ENCODE measurements around the gene VAV2.

VAV2 gene

DNA sequence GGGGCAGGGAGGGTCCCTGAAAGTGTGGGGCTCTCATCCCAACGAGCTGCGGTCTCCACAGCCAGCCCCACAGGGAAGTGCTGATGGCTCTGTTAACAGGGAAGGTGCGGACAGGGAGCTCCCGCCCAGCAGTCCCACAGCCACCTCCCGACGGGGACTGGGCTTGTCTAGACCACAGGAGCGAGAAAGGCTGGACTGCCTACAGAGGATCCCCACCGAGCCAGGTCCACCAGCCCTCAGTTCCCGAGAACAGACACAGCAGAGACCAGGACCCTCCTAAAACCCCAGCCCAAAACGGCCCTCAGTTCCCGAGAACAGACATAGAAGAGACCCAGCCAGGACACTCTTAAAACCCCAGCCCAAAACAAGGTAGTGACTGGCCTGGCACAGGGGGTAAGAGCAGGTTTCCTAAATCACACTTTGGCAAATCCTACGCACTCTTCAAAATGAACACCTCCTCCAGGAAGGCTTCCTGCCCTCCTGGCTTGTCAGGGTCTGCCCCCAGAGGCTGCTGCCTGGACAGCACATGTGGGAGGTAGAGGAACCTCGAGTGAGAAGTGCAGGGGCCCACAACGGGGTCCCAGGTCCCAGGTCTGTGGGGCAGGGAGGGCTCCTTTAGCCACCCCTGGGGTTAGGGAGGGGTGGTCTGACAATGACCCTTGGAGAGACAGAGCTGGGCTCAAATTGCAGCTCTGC is 167.9 kb downstream of the VAV2 start:
- ChIA-PET POLR2A (no interaction called here), CTCF (no interaction called here)
- Histone ChIP-seq H3K4me1 (ENCODE audit: control extremely low read depth in 1 of 4, control insufficient read depth in 4 of 4, insufficient read depth in 4 of 4, low read length in 3 of 4) (peaks cover 0 to 3% (median 0%) of the 10 kb centered on the region in 4 experiments), H3K36me3 (ENCODE audit: control insufficient read depth in 4 of 4, insufficient read depth in 4 of 4, low read length in 3 of 4) (no peaks in the 10 kb centered on the region), H3K9me3 (ENCODE audit: control extremely low read depth in 1 of 5, control insufficient read depth in 4 of 5, insufficient read depth in 2 of 5, low read depth in 1 of 5, low read length in 4 of 5) (no peaks in the 10 kb centered on the region), H3K4me3 (ENCODE audit: control insufficient read depth in 1 of 7, extremely low read depth in 1 of 7, insufficient read depth in 4 of 7, low read depth in 2 of 7, low read length in 6 of 7) (no peak overlapping the region), H3K27ac (ENCODE audit: insufficient read depth in 1 of 2, low read depth in 1 of 2, low read length in 2 of 2, poor library complexity in 1 of 2, severe bottlenecking in 2 of 2) (no peak overlapping the region), H3K27me3 (replicated peaks in 2 of 5; ENCODE audit: control insufficient read depth in 4 of 5, insufficient read depth in 5 of 5, low read length in 4 of 5) (no peaks in the 10 kb centered on the region)
- DNase-seq: no peak
- WGBS (ENCODE audit: insufficient coverage): 95% methylated on average over 13 of the region's 14 CpGs

DNA sequence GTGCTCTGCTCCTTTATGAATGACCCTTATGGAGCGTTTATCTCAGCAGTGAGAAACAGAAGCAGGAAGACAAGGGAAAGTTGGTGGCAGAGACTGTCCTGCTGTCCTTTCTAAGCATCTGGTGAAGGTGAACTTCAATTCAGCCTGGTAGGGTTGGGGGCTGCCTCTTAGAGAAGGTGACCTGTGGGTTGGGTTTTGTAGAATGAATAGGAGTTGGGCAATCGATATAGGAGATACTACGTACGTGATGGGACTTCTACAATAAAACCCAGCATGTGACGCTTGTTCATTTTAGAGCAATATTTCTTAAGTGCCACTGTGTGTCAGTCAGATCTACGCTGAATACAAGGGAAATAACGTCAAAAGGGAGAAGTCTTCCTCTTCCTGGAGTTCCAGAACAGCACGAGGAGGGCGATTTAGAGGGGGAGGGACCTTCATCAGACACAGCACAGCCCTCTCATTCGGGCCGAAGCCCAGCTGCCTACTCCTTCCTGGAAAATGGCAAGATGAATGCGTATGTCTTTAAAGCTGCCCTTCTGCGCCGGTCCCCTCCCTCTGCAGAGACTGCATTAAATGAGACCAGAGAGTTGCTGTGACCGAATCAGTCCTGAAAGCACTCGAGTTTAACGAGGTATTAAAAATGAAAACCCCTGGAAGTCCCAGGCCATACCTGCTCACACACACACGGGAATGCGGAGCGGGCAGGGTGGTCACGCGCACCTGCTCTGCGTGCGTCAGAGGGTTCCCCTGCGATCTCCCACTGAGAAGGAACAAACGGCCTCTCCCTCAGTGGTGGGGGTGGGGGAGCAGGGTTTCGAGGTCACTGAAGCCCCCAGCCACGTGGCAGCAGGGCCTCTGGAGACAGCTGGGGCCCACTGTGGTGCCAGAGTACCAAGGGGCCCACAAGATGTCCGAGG is 168.7 kb downstream of the VAV2 start:
- Histone ChIP-seq H3K27ac (ENCODE audit: insufficient read depth in 1 of 2, low read depth in 1 of 2, low read length in 2 of 2, poor library complexity in 1 of 2, severe bottlenecking in 2 of 2) (no peak overlapping the region), H3K36me3 (ENCODE audit: control insufficient read depth in 4 of 4, insufficient read depth in 4 of 4, low read length in 3 of 4) (no peaks in the 10 kb centered on the region), H3K4me3 (ENCODE audit: control insufficient read depth in 1 of 7, extremely low read depth in 1 of 7, insufficient read depth in 4 of 7, low read depth in 2 of 7, low read length in 6 of 7) (no peak overlapping the region), H3K27me3 (replicated peaks in 2 of 5; ENCODE audit: control insufficient read depth in 4 of 5, insufficient read depth in 5 of 5, low read length in 4 of 5) (no peaks in the 10 kb centered on the region), H3K4me1 (ENCODE audit: control extremely low read depth in 1 of 4, control insufficient read depth in 4 of 4, insufficient read depth in 4 of 4, low read length in 3 of 4) (peaks cover 0 to 3% (median 0%) of the 10 kb centered on the region in 4 experiments), H3K9me3 (ENCODE audit: control extremely low read depth in 1 of 5, control insufficient read depth in 4 of 5, insufficient read depth in 2 of 5, low read depth in 1 of 5, low read length in 4 of 5) (no peaks in the 10 kb centered on the region)
- no peak for DNase-seq
- ChIA-PET POLR2A (no interaction called here), CTCF (no interaction called here)
- 76% methylated on average over 26 of the region's 29 CpGs for WGBS (ENCODE audit: insufficient coverage)

DNA sequence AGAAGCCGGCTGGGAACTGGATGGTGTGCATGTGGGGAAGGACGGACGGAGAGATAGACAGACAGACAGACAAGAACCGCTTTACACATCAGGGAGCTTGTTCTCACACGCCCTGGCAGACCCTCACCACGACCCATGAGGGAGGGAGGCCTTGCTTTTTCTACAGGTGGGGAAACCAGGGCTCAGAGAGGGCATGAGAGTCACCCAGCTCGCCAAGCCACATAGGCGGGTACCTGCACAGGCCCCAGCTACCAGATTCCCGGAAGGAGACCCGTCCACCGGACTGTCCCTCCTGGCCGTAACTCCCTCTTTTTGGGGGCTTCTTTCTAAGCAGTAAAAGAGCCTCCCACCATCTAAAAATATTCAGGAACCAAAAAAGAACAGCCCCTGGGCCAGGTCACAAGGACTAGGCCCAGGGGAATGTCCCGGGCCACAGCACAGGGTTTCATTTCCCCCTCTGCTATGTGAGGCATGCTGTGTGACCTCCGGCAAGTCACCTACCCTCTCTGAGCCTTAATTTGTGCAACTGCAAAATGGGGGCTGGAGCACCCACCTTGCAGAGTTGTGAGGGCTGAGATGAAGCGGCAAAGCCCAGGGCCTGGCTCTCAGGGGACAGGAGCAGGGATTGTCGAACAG is 169.6 kb downstream of the VAV2 start:
- no peaks in the 10 kb centered on the region for H3K9me3 ChIP-seq (ENCODE audit: control extremely low read depth in 1 of 5, control insufficient read depth in 4 of 5, insufficient read depth in 2 of 5, low read depth in 1 of 5, low read length in 4 of 5)
- no peaks in the 10 kb centered on the region for H3K27me3 ChIP-seq (replicated peaks in 2 of 5; ENCODE audit: control insufficient read depth in 4 of 5, insufficient read depth in 5 of 5, low read length in 4 of 5)
- H3K27ac ChIP-seq (ENCODE audit: insufficient read depth in 1 of 2, low read depth in 1 of 2, low read length in 2 of 2, poor library complexity in 1 of 2, severe bottlenecking in 2 of 2): no peak overlapping the region
- peak in 1 of 3 donors; percentile 2 for DNase-seq
- H3K36me3 ChIP-seq (ENCODE audit: control insufficient read depth in 4 of 4, insufficient read depth in 4 of 4, low read length in 3 of 4): no peaks in the 10 kb centered on the region
- ChIA-PET CTCF (no interaction called here), POLR2A (no interaction called here)
- no peak overlapping the region for H3K4me3 ChIP-seq (ENCODE audit: control insufficient read depth in 1 of 7, extremely low read depth in 1 of 7, insufficient read depth in 4 of 7, low read depth in 2 of 7, low read length in 6 of 7)
- 95% methylated on average over 9 of the region's 16 CpGs for WGBS (ENCODE audit: insufficient coverage)
- H3K4me1 ChIP-seq (ENCODE audit: control extremely low read depth in 1 of 4, control insufficient read depth in 4 of 4, insufficient read depth in 4 of 4, low read length in 3 of 4): peaks cover 0 to 3% (median 0%) of the 10 kb centered on the region in 4 experiments

DNA sequence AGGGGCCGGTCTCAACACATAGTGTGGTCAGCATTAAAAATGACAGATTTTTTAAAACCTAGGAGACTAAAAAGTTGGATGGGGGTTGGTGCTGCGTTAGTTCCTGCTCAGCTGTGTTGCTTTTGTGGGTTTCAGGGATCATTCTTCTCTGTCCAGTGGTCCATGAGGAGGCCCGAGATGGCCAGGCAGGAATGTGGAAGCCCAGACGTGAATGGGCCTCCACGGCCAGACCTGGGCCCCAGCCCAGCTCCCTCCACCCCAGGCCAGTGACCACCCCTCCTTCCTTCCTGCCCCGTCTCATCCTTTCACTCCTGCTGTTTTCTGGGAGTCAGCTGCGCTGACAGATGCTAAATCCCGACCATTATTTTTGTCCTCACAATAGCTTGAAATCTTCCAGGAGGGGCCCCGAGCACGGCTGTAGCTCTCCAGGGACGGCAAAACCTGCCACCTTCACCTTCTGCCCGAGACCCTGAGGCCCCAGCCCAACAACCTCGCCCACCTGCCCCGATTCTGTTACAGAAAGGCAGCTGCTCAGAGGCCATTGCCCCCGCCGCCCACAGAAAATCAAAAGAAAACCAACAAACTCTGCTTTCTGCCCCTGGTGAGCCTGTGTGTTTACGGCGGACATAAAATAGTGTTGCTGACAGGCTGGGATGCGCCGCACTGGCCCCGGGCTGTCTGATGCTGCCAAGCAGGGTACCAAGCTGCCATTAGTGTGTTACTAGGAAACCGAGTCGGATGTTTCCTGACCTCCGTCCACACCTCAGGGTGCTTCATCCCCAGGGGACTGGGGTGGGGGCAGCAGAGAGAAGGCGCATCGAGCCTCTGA is 170.3 kb downstream of the VAV2 start:
- H3K4me1 ChIP-seq (ENCODE audit: control extremely low read depth in 1 of 4, control insufficient read depth in 4 of 4, insufficient read depth in 4 of 4, low read length in 3 of 4): peaks cover 0 to 3% (median 0%) of the 10 kb centered on the region in 4 experiments
- no peak overlapping the region for H3K4me3 ChIP-seq (ENCODE audit: control insufficient read depth in 1 of 7, extremely low read depth in 1 of 7, insufficient read depth in 4 of 7, low read depth in 2 of 7, low read length in 6 of 7)
- H3K36me3 ChIP-seq (ENCODE audit: control insufficient read depth in 4 of 4, insufficient read depth in 4 of 4, low read length in 3 of 4): no peaks in the 10 kb centered on the region
- WGBS (ENCODE audit: insufficient coverage): 91% methylated on average over 24 of the region's 26 CpGs
- ChIA-PET CTCF (no interaction called here), POLR2A (no interaction called here)
- no peaks in the 10 kb centered on the region for H3K9me3 ChIP-seq (ENCODE audit: control extremely low read depth in 1 of 5, control insufficient read depth in 4 of 5, insufficient read depth in 2 of 5, low read depth in 1 of 5, low read length in 4 of 5)
- no peak overlapping the region for H3K27ac ChIP-seq (ENCODE audit: insufficient read depth in 1 of 2, low read depth in 1 of 2, low read length in 2 of 2, poor library complexity in 1 of 2, severe bottlenecking in 2 of 2)
- H3K27me3 ChIP-seq (replicated peaks in 2 of 5; ENCODE audit: control insufficient read depth in 4 of 5, insufficient read depth in 5 of 5, low read length in 4 of 5): no peaks in the 10 kb centered on the region
- peak in 1 of 3 donors; percentile 2 for DNase-seq

DNA sequence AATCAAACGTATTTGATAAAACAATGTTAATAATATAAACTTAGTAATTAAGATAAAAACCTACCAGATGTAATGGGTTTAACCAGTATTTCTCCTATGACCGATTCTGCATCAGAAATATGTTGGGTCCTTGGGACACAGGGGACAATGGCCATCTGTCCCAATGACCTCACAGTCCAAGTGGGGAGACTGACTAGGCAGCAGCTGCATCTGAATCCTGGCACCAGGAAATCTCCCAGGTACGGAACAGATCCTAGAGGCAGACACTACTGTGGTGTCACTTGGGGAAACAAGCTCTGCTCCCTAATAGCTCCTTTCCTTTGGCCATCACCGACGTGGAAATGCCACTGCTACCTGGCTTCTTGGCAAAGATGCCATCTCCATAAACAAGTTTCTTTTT is 172.2 kb downstream of the VAV2 start:
- H3K36me3 ChIP-seq (ENCODE audit: control insufficient read depth in 4 of 4, insufficient read depth in 4 of 4, low read length in 3 of 4): no peaks in the 10 kb centered on the region
- 93% methylated on average over 4 of the region's 5 CpGs for WGBS (ENCODE audit: insufficient coverage)
- peaks cover 0 to 3% (median 0%) of the 10 kb centered on the region in 4 experiments for H3K4me1 ChIP-seq (ENCODE audit: control extremely low read depth in 1 of 4, control insufficient read depth in 4 of 4, insufficient read depth in 4 of 4, low read length in 3 of 4)
- no peaks in the 10 kb centered on the region for H3K27me3 ChIP-seq (replicated peaks in 2 of 5; ENCODE audit: control insufficient read depth in 4 of 5, insufficient read depth in 5 of 5, low read length in 4 of 5)
- DNase-seq: no peak
- H3K9me3 ChIP-seq (ENCODE audit: control extremely low read depth in 1 of 5, control insufficient read depth in 4 of 5, insufficient read depth in 2 of 5, low read depth in 1 of 5, low read length in 4 of 5): no peaks in the 10 kb centered on the region
- H3K27ac ChIP-seq (ENCODE audit: insufficient read depth in 1 of 2, low read depth in 1 of 2, low read length in 2 of 2, poor library complexity in 1 of 2, severe bottlenecking in 2 of 2): no peak overlapping the region
- H3K4me3 ChIP-seq (ENCODE audit: control insufficient read depth in 1 of 7, extremely low read depth in 1 of 7, insufficient read depth in 4 of 7, low read depth in 2 of 7, low read length in 6 of 7): no peak overlapping the region
- ChIA-PET POLR2A (no interaction called here), CTCF (interaction anchor here (0.6 kb wide), 1 partner anchor 16 kb away, joined by 3 read pairs; no protein-coding TSS in a partner anchor)

DNA sequence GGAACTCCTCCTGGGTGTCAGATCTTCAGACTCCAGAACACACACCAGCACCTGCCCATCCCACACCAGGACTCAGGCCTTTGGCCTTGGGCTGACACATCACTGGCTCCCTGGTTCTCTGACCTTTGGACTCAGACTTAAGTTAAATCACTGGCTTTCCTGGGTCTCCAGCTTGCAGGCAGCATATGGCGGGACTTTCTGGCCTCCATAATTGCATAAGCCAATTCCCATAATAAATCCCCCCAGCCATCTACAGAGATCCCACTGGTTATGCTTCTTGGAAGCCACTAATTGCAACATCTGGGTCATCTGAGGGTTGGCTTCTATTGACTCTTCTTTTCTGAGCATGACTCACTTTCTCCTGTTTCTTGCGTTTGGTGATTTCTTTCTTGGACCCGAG is 173.7 kb downstream of the VAV2 start:
- no peak for DNase-seq
- no peaks in the 10 kb centered on the region for H3K36me3 ChIP-seq (ENCODE audit: control insufficient read depth in 4 of 4, insufficient read depth in 4 of 4, low read length in 3 of 4)
- 89% methylated on average over 3 of the region's 3 CpGs for WGBS (ENCODE audit: insufficient coverage)
- no peaks in the 10 kb centered on the region for H3K27me3 ChIP-seq (replicated peaks in 2 of 5; ENCODE audit: control insufficient read depth in 4 of 5, insufficient read depth in 5 of 5, low read length in 4 of 5)
- POLR2A ChIA-PET: no interaction called here
- H3K27ac ChIP-seq (ENCODE audit: insufficient read depth in 1 of 2, low read depth in 1 of 2, low read length in 2 of 2, poor library complexity in 1 of 2, severe bottlenecking in 2 of 2): no peak overlapping the region
- H3K9me3 ChIP-seq (ENCODE audit: control extremely low read depth in 1 of 5, control insufficient read depth in 4 of 5, insufficient read depth in 2 of 5, low read depth in 1 of 5, low read length in 4 of 5): no peaks in the 10 kb centered on the region
- H3K4me3 ChIP-seq (ENCODE audit: control insufficient read depth in 1 of 7, extremely low read depth in 1 of 7, insufficient read depth in 4 of 7, low read depth in 2 of 7, low read length in 6 of 7): no peak overlapping the region
- CTCF ChIA-PET: no interaction called here
- H3K4me1 ChIP-seq (ENCODE audit: control extremely low read depth in 1 of 4, control insufficient read depth in 4 of 4, insufficient read depth in 4 of 4, low read length in 3 of 4): peaks cover 0 to under 1% (median 0%) of the 10 kb centered on the region in 4 experiments

Measured in common myeloid progenitor, CD34-positive (primary cell).